ENCODE data around the gene ZSCAN31.
"Not testable (repeated sequence)": the region's sequence is repeated elsewhere in the genome, so short reads cannot be mapped to it uniquely, and the experiment has no call there.

Gene ZSCAN31

GRCh38 chr6:28315628-28316027 lies 20.3 kb downstream of the ZSCAN31 start:
- Histone ChIP-seq H3K27me3 (ENCODE audit: insufficient read depth, poor library complexity, severe bottlenecking) (no peaks in the 10 kb centered on the region), H3K27ac (replicated peaks) (no peak overlapping the region), H3K4me3 (replicated peaks; ENCODE audit: insufficient read depth, low read length) (no peak overlapping the region)
- TF ChIP-seq REST (IDR thresholded peaks at IDR 0.05; ENCODE audit: insufficient replicate concordance, low read depth) (no peak), SPI1 (IDR thresholded peaks at IDR 0.05; ENCODE audit: borderline replicate concordance, low read depth) (no peak), POLR2AphosphoS5 (IDR thresholded peaks at IDR 0.05; ENCODE audit: low read depth) (no peak), CTCF (IDR thresholded peaks at IDR 0.05; ENCODE audit: insufficient read depth, low read length) (no peak), GABPA (IDR thresholded peaks at IDR 0.05; ENCODE audit: low read depth) (no peak)
- DNase-seq (ENCODE audit: low read depth in 1 of 2, low spot score in 1 of 2) = no peak

GRCh38 chr6:28312939-28313338 lies 23.0 kb downstream of the ZSCAN31 start:
- DNase-seq (ENCODE audit: low read depth in 1 of 2, low spot score in 1 of 2) = no peak
- Histone ChIP-seq H3K27ac (replicated peaks) (no peak overlapping the region), H3K27me3 (ENCODE audit: insufficient read depth, poor library complexity, severe bottlenecking) (no peaks in the 10 kb centered on the region), H3K4me3 (replicated peaks; ENCODE audit: insufficient read depth, low read length) (no peak overlapping the region)
- TF ChIP-seq POLR2AphosphoS5 (IDR thresholded peaks at IDR 0.05; ENCODE audit: low read depth) (no peak), REST (IDR thresholded peaks at IDR 0.05; ENCODE audit: insufficient replicate concordance, low read depth) (no peak), SPI1 (IDR thresholded peaks at IDR 0.05; ENCODE audit: borderline replicate concordance, low read depth) (no peak), GABPA (IDR thresholded peaks at IDR 0.05; ENCODE audit: low read depth) (no peak), CTCF (IDR thresholded peaks at IDR 0.05; ENCODE audit: insufficient read depth, low read length) (no peak)

- no peaks in the 10 kb centered on the region for H3K27me3 ChIP-seq (ENCODE audit: insufficient read depth, poor library complexity, severe bottlenecking)
- TF ChIP-seq GABPA (IDR thresholded peaks at IDR 0.05; ENCODE audit: low read depth) (no peak), CTCF (IDR thresholded peaks at IDR 0.05; ENCODE audit: insufficient read depth, low read length) (no peak), POLR2AphosphoS5 (IDR thresholded peaks at IDR 0.05; ENCODE audit: low read depth) (no peak), SPI1 (IDR thresholded peaks at IDR 0.05; ENCODE audit: borderline replicate concordance, low read depth) (no peak), REST (IDR thresholded peaks at IDR 0.05; ENCODE audit: insufficient replicate concordance, low read depth) (no peak)
- DNase-seq (ENCODE audit: low read depth in 1 of 2, low spot score in 1 of 2) = no peak
- H3K27ac ChIP-seq (replicated peaks) = no peak overlapping the region
- no peak overlapping the region for H3K4me3 ChIP-seq (replicated peaks; ENCODE audit: insufficient read depth, low read length)
Observed at GRCh38 chr6:28311139-28311823, 24.7 kb downstream of the ZSCAN31 start.

GRCh38 chr6:28306363-28306762 lies 29.6 kb downstream of the ZSCAN31 start:
- DNase-seq (ENCODE audit: low read depth in 1 of 2, low spot score in 1 of 2); H3K27me3 ChIP-seq (ENCODE audit: insufficient read depth, poor library complexity, severe bottlenecking); H3K27ac ChIP-seq (replicated peaks); H3K4me3 ChIP-seq (replicated peaks; ENCODE audit: insufficient read depth, low read length): not testable (repeated sequence)

All from HL-60 (cell line).